NCI-H1417 (cell line): ENCODE results near the gene CYBA.
"Not testable (repeated sequence)": the region's sequence is repeated elsewhere in the genome, so short reads cannot be mapped to it uniquely, and the experiment has no call there.

Experiments
- DNase-seq, 3 experiments: peaks; one replicate each; lab custom pipeline; 2025; lab: John Stamatoyannopoulos, UW

The CYBA gene

GRCh38 chr16:88614818-88615580 lies 35.9 kb downstream of the CYBA start:
- DNase-seq = no peak

GRCh38 chr16:88613911-88614817 lies 36.7 kb downstream of the CYBA start:
- no peak for DNase-seq

DNA sequence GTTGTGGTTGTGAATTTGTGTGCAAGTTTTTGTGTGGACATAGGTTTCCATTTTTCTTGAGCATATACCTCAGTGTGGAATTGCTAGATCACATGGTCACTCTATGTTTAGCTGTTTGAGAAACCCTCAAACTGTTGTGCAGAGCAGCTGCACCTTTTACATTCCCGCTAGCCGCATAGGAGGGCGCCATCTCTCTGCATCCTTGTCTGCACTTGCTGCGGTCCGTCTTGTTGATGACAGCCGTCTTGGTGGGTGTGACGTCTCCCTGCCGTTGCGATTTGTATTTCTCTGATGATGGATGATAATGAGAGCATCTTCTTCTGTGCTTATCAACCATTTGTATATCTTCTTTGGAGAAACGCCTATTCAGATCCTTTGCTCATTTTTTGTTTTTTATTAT lies 37.6 kb downstream of the CYBA start:
- no peak for DNase-seq

- DNase-seq = no peak
Measured at GRCh38 chr16:88610909-88611812, 39.7 kb downstream of the CYBA start.

- no peak for DNase-seq
Measured at GRCh38 chr16:88610080-88610479, 40.8 kb downstream of the CYBA start.

GRCh38 chr16:88609426-88609825 lies 41.4 kb downstream of the CYBA start:
- DNase-seq = not testable (repeated sequence)

DNA sequence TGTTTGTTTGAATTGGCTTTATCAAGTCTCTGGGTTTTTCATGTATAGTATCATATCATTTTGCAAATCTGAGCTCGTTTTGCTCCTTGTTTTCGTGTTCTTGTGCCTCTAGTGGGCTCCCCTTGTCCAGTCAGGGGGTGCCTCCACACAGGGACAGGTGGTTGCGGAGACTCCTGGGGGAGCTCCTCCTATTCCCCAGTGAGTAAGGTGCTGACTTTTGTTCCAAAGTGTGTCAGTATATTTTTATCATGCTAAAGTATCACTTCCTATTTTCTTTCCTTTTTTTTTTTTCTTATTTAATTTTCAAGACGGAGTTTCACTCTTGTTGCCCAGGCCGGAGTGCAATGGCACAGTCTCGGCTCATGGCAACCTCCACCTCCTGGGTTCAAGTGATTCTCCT lies 42.8 kb downstream of the CYBA start:
- DNase-seq = no peak

- no peak for DNase-seq
Measured at GRCh38 chr16:88606148-88606757, 44.6 kb downstream of the CYBA start.

DNA sequence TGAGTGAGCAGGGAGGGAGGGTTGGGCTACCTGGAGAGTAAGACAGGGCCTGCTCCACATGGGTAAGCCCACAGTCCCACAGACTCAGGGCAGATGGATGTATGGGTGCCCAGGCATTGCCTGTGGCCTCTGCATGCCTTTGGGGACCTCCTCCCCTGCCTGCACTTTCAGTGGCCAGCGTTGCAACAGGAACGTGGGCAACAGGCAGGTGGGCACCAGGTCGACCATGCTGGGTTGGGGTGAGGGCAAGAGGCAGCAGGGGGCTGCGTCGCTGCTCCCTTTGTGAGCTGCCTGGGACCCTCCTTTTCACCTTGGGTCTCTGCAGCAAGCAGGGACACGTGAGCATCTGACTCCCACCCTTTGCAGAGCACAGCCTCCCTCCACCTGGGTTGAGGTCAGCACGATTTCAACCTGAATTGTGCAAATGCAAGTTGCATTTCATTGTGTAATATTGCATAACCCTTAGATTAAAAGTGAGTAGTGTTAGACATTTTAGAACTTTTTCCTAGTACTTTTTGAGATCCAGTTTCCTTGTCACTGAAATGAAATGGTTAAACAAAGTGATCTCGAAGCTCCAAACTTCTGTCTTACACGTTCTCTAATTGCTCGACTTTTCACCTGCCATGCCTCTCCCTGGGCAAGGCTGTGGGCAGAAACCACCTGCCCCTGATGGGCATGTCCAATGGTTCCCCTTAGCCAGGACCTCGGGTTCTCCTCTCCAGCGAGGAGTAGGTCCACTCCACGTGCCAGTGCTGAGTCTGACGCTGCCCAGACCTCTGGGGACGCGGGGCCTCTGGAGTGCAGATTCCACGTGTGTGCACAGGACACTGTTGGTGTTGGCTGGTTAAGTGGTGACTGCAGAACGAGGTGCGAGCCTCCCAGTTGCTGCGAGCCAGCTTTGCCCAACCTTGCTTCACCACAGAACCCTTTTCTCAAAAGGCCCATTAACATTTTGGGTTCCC lies 45.4 kb downstream of the CYBA start:
- no peak for DNase-seq

DNA sequence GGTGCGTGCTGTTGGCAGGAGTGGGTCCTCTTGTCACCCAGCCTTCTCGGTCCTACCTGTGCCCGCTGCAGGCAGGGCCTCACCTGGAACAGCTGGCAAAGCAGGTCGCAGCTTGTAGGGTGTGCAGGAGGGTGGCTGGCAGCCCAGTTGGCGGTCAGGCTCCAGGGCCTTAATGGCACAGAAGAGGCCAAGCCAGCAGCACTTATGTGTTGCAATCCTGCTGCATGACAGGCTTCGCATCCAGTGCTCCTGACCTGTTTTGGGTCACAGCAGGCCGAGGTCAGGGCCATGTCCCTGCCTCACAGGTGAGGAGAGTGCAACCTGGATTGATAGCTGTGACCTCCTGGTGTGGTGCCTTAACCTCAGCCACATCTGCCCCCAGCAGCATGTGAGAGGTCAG lies 48.8 kb downstream of the CYBA start:
- DNase-seq = no peak

- DNase-seq = peak in 1 of 3 experiments; percentile 9
Measured at GRCh38 chr16:88601313-88602036, 49.4 kb downstream of the CYBA start.

DNA sequence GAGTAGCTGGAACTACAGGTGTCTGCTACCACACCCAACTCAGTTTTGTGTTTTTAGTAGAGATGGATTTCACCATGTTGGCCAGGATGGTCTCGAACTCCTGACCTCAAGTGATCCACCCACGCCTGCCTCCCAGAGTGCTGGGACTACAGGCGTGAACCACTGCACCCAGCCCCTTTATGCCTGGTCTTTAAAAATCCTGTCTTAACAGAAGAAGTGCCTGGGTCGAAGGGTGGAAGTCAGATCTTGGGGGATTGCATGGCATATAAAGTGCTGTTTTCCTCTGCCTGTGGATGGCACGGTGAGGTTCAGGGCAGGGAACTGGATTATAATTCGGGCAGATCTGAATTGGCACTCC lies 50.3 kb downstream of the CYBA start:
- no peak for DNase-seq

- no peak for DNase-seq
Measured at GRCh38 chr16:88599825-88600538, 50.9 kb downstream of the CYBA start.

- no peak for DNase-seq
Measured at GRCh38 chr16:88599092-88599733, 51.6 kb downstream of the CYBA start.

DNA sequence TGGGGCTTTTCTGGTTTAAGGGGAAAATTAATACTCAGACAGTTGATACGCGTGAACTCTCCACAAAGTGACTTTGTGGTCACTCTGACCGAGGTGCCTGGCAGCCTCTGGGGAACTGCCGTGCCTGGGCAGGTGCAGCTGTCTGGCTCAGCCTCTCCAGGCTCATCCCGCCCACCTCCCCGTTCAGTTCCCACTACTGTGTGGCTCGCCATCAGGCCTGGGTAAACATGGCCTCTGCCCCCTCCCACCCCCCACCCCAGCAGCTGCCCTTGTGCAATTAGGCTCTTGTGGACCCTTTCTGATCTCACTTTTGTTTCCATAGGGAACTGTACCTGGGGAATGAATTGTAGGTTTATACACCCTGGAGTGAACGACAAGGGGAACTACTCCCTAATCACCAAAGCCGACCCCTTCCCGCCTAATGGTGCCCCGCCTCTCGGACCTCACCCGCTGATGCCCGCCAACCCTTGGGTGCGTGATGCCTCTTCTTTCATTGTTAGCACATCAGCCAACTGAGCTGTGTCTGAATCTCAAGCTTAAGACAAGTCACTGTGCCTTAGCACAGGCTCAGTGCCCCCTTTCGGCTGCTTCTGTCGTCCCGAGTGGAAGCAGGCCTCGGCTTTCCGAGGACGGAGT lies 52.9 kb downstream of the CYBA start:
- DNase-seq = peak; percentile 38 to 85 (median 59)

DNA sequence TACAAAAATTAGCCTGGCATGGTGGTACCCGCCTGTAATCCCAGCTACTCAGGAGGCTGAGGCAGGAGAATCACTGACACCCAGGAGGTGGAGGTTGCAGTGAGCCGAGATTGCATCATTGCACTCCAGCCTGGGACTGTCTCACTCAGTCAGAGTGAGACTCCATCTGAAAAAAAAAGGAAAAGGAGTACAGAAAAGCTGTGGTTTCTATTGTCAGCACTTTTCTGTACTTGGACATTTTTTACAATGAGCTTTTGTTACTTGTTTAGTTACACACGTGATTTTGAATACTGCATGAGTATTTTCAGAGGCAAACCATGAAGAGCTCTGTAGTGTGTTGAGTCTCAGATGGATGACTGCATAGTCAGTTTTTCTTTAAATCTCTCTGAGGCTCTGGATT lies 54.4 kb downstream of the CYBA start:
- DNase-seq = no peak

DNA sequence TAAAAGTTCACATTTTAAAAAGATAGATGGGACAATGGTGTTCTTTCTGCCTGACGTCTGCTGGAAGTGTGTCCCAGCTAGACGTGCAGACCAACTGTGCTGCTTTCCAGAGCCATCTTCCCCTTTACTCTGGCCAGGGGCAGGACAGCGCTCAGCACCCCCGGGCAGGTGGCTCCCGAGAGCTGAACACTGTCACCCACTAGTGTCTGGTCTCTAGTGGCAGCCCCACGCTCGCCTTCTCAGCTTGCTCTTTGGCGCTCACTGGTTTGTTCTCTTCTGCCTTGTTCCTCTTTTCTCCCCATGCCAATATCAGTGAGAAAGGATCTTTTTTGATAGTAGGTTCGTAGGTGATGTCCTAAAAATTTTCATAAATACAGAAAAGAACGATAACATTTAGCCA lies 54.9 kb downstream of the CYBA start:
- DNase-seq = no peak

GRCh38 chr16:88595101-88595500 lies 55.8 kb downstream of the CYBA start:
- DNase-seq = no peak
